Motor neuron (in vitro differentiated cells): ENCODE measurements around the gene PGAP3. TPM values are rescaled to one million over a fixed set of nuclear protein-coding genes. Genes with fewer than 3 reads are reported as not detected.
"Not testable (repeated sequence)": the region's sequence is repeated elsewhere in the genome, so short reads cannot be mapped to it uniquely, and the experiment has no call there.

Experiments used
- ATAC-seq, 8 experiments: fragments of 200-7000 bp; cut with Tn5 transposase; replicated peaks in 6 of 8; 2 replicates each; pipeline ENCODE4 v1.8.0; 2021; ENCODE audit warnings: mild to moderate bottlenecking in 8 of 8, moderate library complexity in 8 of 8
- H3K27ac ChIP-seq, 2 donors: fragments of 250-450 bp; sonication (Bioruptor Pico); 2 replicates each; pipeline ENCODE4 v1.9.0; 2021; ENCODE audit warnings: antibody characterized with exemption in 2 of 2, mild to moderate bottlenecking in 2 of 2, moderate library complexity in 1 of 2
- H3K4me1 ChIP-seq, 2 donors: fragments of 250-450 bp; sonication (Bioruptor Pico); replicated peaks in 1 of 2; 2 replicates each; pipeline ENCODE4 v1.6.1; 2021; ENCODE audit warnings: antibody characterized with exemption in 2 of 2, mild to moderate bottlenecking in 2 of 2, moderate library complexity in 1 of 2
- H3K4me3 ChIP-seq, 5 donors: fragments of 250-450 bp; sonication (Bioruptor Pico); 2 replicates each; pipeline ENCODE4 v1.9.0; 2021; ENCODE audit warnings: antibody characterized with exemption in 5 of 5, mild to moderate bottlenecking in 5 of 5, moderate library complexity in 4 of 5
- WGBS, 10 experiments: fragments of 450-650 bp; shearing (Covaris generic); methylation state at CpG; one replicate each; pipeline ENCODE4 v1.0.0; 2022; 5-methylcytosine and 5-hydroxymethylcytosine counted together
- in situ Hi-C, 9 experiments: fragments of 400-800 bp; cut with MboI; loops; one replicate each; pipeline ENCODE4 v1.15.0; 2021; ENCODE audit warnings: low sequenced_read_pairs in 9 of 9, low pct_unique_long_range_greater_than_20kb in 2 of 9; ENCODE audit not compliant: unreplicated experiment in 9 of 9
- total RNA-seq, 8 experiments: library from RNA; unstranded; fragments of 300-600 nt; gene quantifications; 2 replicates each; pipeline versions ENCODE4 v1.2.3 to v1.2.4, GENCODE V29; 2022

The PGAP3 gene
- total RNA-seq, result 10 to 100 TPM in 4 of 8 experiments, 1 to 10 TPM in 4; 4.6 to 16.6 (median 8.1) TPM

- peak within 1 kb of the TSS; percentile 44 to 99 (median 55) for H3K4me3 ChIP-seq
- peaks cover 6 to 11% of the 10 kb centered on the region in 2 donors for H3K4me1 ChIP-seq
- ATAC-seq, result peak; percentile 94 to 98 (median 97)
- in situ Hi-C loops, result no loop called here
- 0 to 83% (median 17%) methylated on average over 1 to 13 of the region's 45 CpGs; no CpG with 5 or more reads in 2 of the 10 experiments for WGBS, 10 experiments
- H3K27ac ChIP-seq, result peak within 1 kb of the TSS; percentile 96 to 100
Measured at GRCh38 chr17:39687546-39688474, at the start of gene PGAP3. Gene PGAP3 (minus strand): TSS chr17:39688057. CDS start chr17:39688014, 43 bp downstream.

- H3K27ac ChIP-seq, result no peak overlapping the region
- peaks cover 8 to 24% of the 10 kb centered on the region in 2 donors for H3K4me1 ChIP-seq
- no peak for ATAC-seq
- 80 to 100% (median 83%) methylated on average over 1 to 2 of the region's 13 CpGs; no CpG with 5 or more reads in 7 of the 10 experiments for WGBS, 10 experiments
- no peak overlapping the region for H3K4me3 ChIP-seq
- in situ Hi-C loops, result loop anchor here in 1 of 9 experiments (25.0 kb wide), 1 partner anchor 125 kb away; the partner anchor contains the start of gene NEUROD2
Measured at GRCh38 chr17:39737206-39737759, 49.4 kb upstream of the PGAP3 start.

- Histone ChIP-seq H3K27ac (no peak overlapping the region), H3K4me3 (no peak overlapping the region), H3K4me1 (peaks cover 8 to 24% of the 10 kb centered on the region in 2 donors)
- WGBS, 10 experiments, result 42 to 78% (median 63%) methylated on average over 1 to 7 of the region's 10 CpGs
- in situ Hi-C loops, result loop anchor here in 1 of 9 experiments (25.0 kb wide), 1 partner anchor 124 kb away; the partner anchor contains the start of gene NEUROD2
- peak in 3 of 8 experiments; percentile 23 to 64 (median 33) for ATAC-seq
Measured at GRCh38 chr17:39736319-39737165, 48.7 kb upstream of the PGAP3 start.

GRCh38 chr17:39735882-39736281, 48.0 kb upstream of the PGAP3 start:
- Histone ChIP-seq H3K27ac (no peak overlapping the region), H3K4me3 (no peak overlapping the region), H3K4me1 (peaks cover 8 to 24% of the 10 kb centered on the region in 2 donors)
- ATAC-seq, result no peak
- WGBS, 10 experiments, result 14 to 43% (median 30%) methylated on average over 1 of the region's 2 CpGs; no CpG with 5 or more reads in 6 of the 10 experiments
- in situ Hi-C loops, result loop anchor here in 1 of 9 experiments (25.0 kb wide), 1 partner anchor 124 kb away; the partner anchor contains the start of gene NEUROD2

- ATAC-seq, result no peak
- 73 to 100% (median 93%) methylated on average over 3 of the region's 3 CpGs; no CpG with 5 or more reads in 1 of the 10 experiments for WGBS, 10 experiments
- in situ Hi-C loops, result loop anchor here in 1 of 9 experiments (25.0 kb wide), 1 partner anchor 120 kb away; the partner anchor contains the start of gene NEUROD2
- Histone ChIP-seq H3K27ac (no peak overlapping the region), H3K4me1 (peaks cover 0 to 4% of the 10 kb centered on the region in 2 donors), H3K4me3 (no peak overlapping the region)
Measured at GRCh38 chr17:39732586-39732985, 44.7 kb upstream of the PGAP3 start.

GRCh38 chr17:39730095-39730921, 42.5 kb upstream of the PGAP3 start, which contains the start of gene MIEN1:
Gene MIEN1 (minus strand): TSS chr17:39730532. CDS start chr17:39730495, 37 bp downstream.
- WGBS, 10 experiments, result 0 to 57% (median 2%) methylated on average over 1 to 13 of the region's 65 CpGs; no CpG with 5 or more reads in 2 of the 10 experiments
- in situ Hi-C loops, result loop anchor here in 1 of 9 experiments (25.0 kb wide), 1 partner anchor 118 kb away; the partner anchor contains the start of gene NEUROD2
- ATAC-seq, result peak; percentile 88 to 94 (median 90)
- H3K4me3 ChIP-seq, result peak within 1 kb of the TSS; percentile 55 to 94 (median 83)
- peaks cover 0 to 4% of the 10 kb centered on the region in 2 donors for H3K4me1 ChIP-seq
- H3K27ac ChIP-seq, result peak within 1 kb of the TSS; percentile 10 to 69

GRCh38 chr17:39729280-39729851, 41.5 kb upstream of the PGAP3 start:
- H3K4me3 ChIP-seq, result peak overlapping the region; percentile 55 to 94 (median 83)
- 37 to 85% (median 83%) methylated on average over 1 to 4 of the region's 6 CpGs; no CpG with 5 or more reads in 5 of the 10 experiments for WGBS, 10 experiments
- peaks cover 0 to 4% of the 10 kb centered on the region in 2 donors for H3K4me1 ChIP-seq
- in situ Hi-C loops, result loop anchor here in 1 of 9 experiments (25.0 kb wide), 1 partner anchor 117 kb away; the partner anchor contains the start of gene NEUROD2
- ATAC-seq, result no peak
- no peak overlapping the region for H3K27ac ChIP-seq

GRCh38 chr17:39727556-39727955, 39.7 kb upstream of the PGAP3 start:
- no peak overlapping the region for H3K27ac ChIP-seq
- ATAC-seq, result no peak
- no peak overlapping the region for H3K4me3 ChIP-seq
- 60% methylated on average over 3 of the region's 10 CpGs; no CpG with 5 or more reads in 9 of the 10 experiments for WGBS, 10 experiments
- in situ Hi-C loops, result loop anchor here in 1 of 9 experiments (25.0 kb wide), 1 partner anchor 115 kb away; the partner anchor contains the start of gene NEUROD2
- H3K4me1 ChIP-seq, result peaks cover 0 to 4% of the 10 kb centered on the region in 2 donors

GRCh38 chr17:39726617-39727016, 38.8 kb upstream of the PGAP3 start:
- no peak for ATAC-seq
- H3K27ac ChIP-seq, result no peak overlapping the region
- 80 to 100% (median 97%) methylated on average over 1 to 6 of the region's 9 CpGs; no CpG with 5 or more reads in 6 of the 10 experiments for WGBS, 10 experiments
- in situ Hi-C loops, result loop anchor here in 1 of 9 experiments (25.0 kb wide), 1 partner anchor 114 kb away; the partner anchor contains the start of gene NEUROD2
- H3K4me3 ChIP-seq, result no peak overlapping the region
- H3K4me1 ChIP-seq, result peaks cover 0 to 4% of the 10 kb centered on the region in 2 donors

GRCh38 chr17:39725923-39726322, 38.1 kb upstream of the PGAP3 start:
- in situ Hi-C loops, result loop anchor here in 1 of 9 experiments (25.0 kb wide), 1 partner anchor 114 kb away; the partner anchor contains the start of gene NEUROD2
- 86 to 100% (median 100%) methylated on average over 1 of the region's 1 CpG; no CpG with 5 or more reads in 3 of the 10 experiments for WGBS, 10 experiments
- ATAC-seq, H3K4me3 ChIP-seq, H3K4me1 ChIP-seq, H3K27ac ChIP-seq: not testable (repeated sequence)

GRCh38 chr17:39724731-39725130, 36.9 kb upstream of the PGAP3 start:
- in situ Hi-C loops, result loop anchor here in 1 of 9 experiments (25.0 kb wide), 1 partner anchor 112 kb away; the partner anchor contains the start of gene NEUROD2
- H3K27ac ChIP-seq, result no peak overlapping the region
- peaks cover 0 to 4% of the 10 kb centered on the region in 2 donors for H3K4me1 ChIP-seq
- WGBS, 10 experiments, result 90 to 100% (median 100%) methylated on average over 1 to 5 of the region's 13 CpGs; no CpG with 5 or more reads in 5 of the 10 experiments
- ATAC-seq, result no peak
- no peak overlapping the region for H3K4me3 ChIP-seq
